ENCODE data around the gene ICE2.

The ICE2 gene

GRCh38 chr15:60476713-60477112, 2.2 kb downstream of the ICE2 start:
- no peaks in the 10 kb centered on the region for H3K9me3 ChIP-seq (ENCODE audit: control insufficient read depth in 1 of 2, low read length in 2 of 2)
- H3K27ac ChIP-seq (ENCODE audit: low read depth, low read length) = no peak overlapping the region
- peaks cover 3 to 23% of the 10 kb centered on the region in 2 donors for H3K36me3 ChIP-seq (ENCODE audit: control insufficient read depth in 1 of 2, insufficient read depth in 2 of 2, low read length in 2 of 2)
- H3K9ac ChIP-seq (ENCODE audit: low read depth in 1 of 2, low read length in 2 of 2) = no peak overlapping the region
- peaks cover 25 to 33% of the 10 kb centered on the region in 2 donors for H3K4me1 ChIP-seq (ENCODE audit: control insufficient read depth in 1 of 2, insufficient read depth in 2 of 2, low read length in 2 of 2)
- H3K4me3 ChIP-seq (ENCODE audit: low read depth in 1 of 2, low read length in 2 of 2) = no peak overlapping the region
- H3K27me3 ChIP-seq (ENCODE audit: control insufficient read depth in 1 of 2, insufficient read depth in 2 of 2, low read length in 2 of 2) = no peaks in the 10 kb centered on the region

GRCh38 chr15:60473135-60473534, 5.8 kb downstream of the ICE2 start:
- Histone ChIP-seq H3K27ac (ENCODE audit: low read depth, low read length) (no peak overlapping the region), H3K27me3 (ENCODE audit: control insufficient read depth in 1 of 2, insufficient read depth in 2 of 2, low read length in 2 of 2) (no peaks in the 10 kb centered on the region), H3K4me3 (ENCODE audit: low read depth in 1 of 2, low read length in 2 of 2) (no peak overlapping the region), H3K4me1 (ENCODE audit: control insufficient read depth in 1 of 2, insufficient read depth in 2 of 2, low read length in 2 of 2) (peaks cover 15 to 24% of the 10 kb centered on the region in 2 donors), H3K36me3 (ENCODE audit: control insufficient read depth in 1 of 2, insufficient read depth in 2 of 2, low read length in 2 of 2) (peaks cover 3 to 31% of the 10 kb centered on the region in 2 donors), H3K9me3 (ENCODE audit: control insufficient read depth in 1 of 2, low read length in 2 of 2) (no peaks in the 10 kb centered on the region), H3K9ac (ENCODE audit: low read depth in 1 of 2, low read length in 2 of 2) (no peak overlapping the region)

- peaks cover 3 to 44% of the 10 kb centered on the region in 2 donors for H3K36me3 ChIP-seq (ENCODE audit: control insufficient read depth in 1 of 2, insufficient read depth in 2 of 2, low read length in 2 of 2)
Measured at GRCh38 chr15:60471314-60471713, 7.6 kb downstream of the ICE2 start.

GRCh38 chr15:60469893-60470641, 8.9 kb downstream of the ICE2 start:
- Histone ChIP-seq H3K27me3 (ENCODE audit: control insufficient read depth in 1 of 2, insufficient read depth in 2 of 2, low read length in 2 of 2) (no peaks in the 10 kb centered on the region), H3K9ac (ENCODE audit: low read depth in 1 of 2, low read length in 2 of 2) (no peak overlapping the region), H3K27ac (ENCODE audit: low read depth, low read length) (no peak overlapping the region), H3K4me3 (ENCODE audit: low read depth in 1 of 2, low read length in 2 of 2) (no peak overlapping the region), H3K4me1 (ENCODE audit: control insufficient read depth in 1 of 2, insufficient read depth in 2 of 2, low read length in 2 of 2) (peaks cover 0 to 6% of the 10 kb centered on the region in 2 donors), H3K9me3 (ENCODE audit: control insufficient read depth in 1 of 2, low read length in 2 of 2) (no peaks in the 10 kb centered on the region), H3K36me3 (ENCODE audit: control insufficient read depth in 1 of 2, insufficient read depth in 2 of 2, low read length in 2 of 2) (peaks cover 3 to 49% of the 10 kb centered on the region in 2 donors)

More at GRCh38 chr15:60471314-60471713, 7.6 kb downstream of the ICE2 start:
- Histone ChIP-seq H3K27me3 (ENCODE audit: control insufficient read depth in 1 of 2, insufficient read depth in 2 of 2, low read length in 2 of 2) (no peaks in the 10 kb centered on the region), H3K9ac (ENCODE audit: low read depth in 1 of 2, low read length in 2 of 2) (no peak overlapping the region), H3K4me1 (ENCODE audit: control insufficient read depth in 1 of 2, insufficient read depth in 2 of 2, low read length in 2 of 2) (peaks cover under 1 to 6% of the 10 kb centered on the region in 2 donors), H3K27ac (ENCODE audit: low read depth, low read length) (no peak overlapping the region), H3K9me3 (ENCODE audit: control insufficient read depth in 1 of 2, low read length in 2 of 2) (no peaks in the 10 kb centered on the region), H3K4me3 (ENCODE audit: low read depth in 1 of 2, low read length in 2 of 2) (no peak overlapping the region)

GRCh38 chr15:60464836-60465630, 13.9 kb downstream of the ICE2 start:
- Histone ChIP-seq H3K36me3 (ENCODE audit: control insufficient read depth in 1 of 2, insufficient read depth in 2 of 2, low read length in 2 of 2) (peaks cover 6 to 39% of the 10 kb centered on the region in 2 donors), H3K4me1 (ENCODE audit: control insufficient read depth in 1 of 2, insufficient read depth in 2 of 2, low read length in 2 of 2) (peaks cover 0 to 2% of the 10 kb centered on the region in 2 donors), H3K4me3 (ENCODE audit: low read depth in 1 of 2, low read length in 2 of 2) (no peak overlapping the region), H3K27me3 (ENCODE audit: control insufficient read depth in 1 of 2, insufficient read depth in 2 of 2, low read length in 2 of 2) (no peaks in the 10 kb centered on the region), H3K27ac (ENCODE audit: low read depth, low read length) (no peak overlapping the region), H3K9me3 (ENCODE audit: control insufficient read depth in 1 of 2, low read length in 2 of 2) (no peaks in the 10 kb centered on the region), H3K9ac (ENCODE audit: low read depth in 1 of 2, low read length in 2 of 2) (no peak overlapping the region)

GRCh38 chr15:60462027-60462426, 16.9 kb downstream of the ICE2 start:
- Histone ChIP-seq H3K9ac (ENCODE audit: low read depth in 1 of 2, low read length in 2 of 2) (no peak overlapping the region), H3K36me3 (ENCODE audit: control insufficient read depth in 1 of 2, insufficient read depth in 2 of 2, low read length in 2 of 2) (peaks cover 6 to 23% of the 10 kb centered on the region in 2 donors), H3K27me3 (ENCODE audit: control insufficient read depth in 1 of 2, insufficient read depth in 2 of 2, low read length in 2 of 2) (no peaks in the 10 kb centered on the region), H3K9me3 (ENCODE audit: control insufficient read depth in 1 of 2, low read length in 2 of 2) (no peaks in the 10 kb centered on the region), H3K27ac (ENCODE audit: low read depth, low read length) (no peak overlapping the region), H3K4me3 (ENCODE audit: low read depth in 1 of 2, low read length in 2 of 2) (no peak overlapping the region), H3K4me1 (ENCODE audit: control insufficient read depth in 1 of 2, insufficient read depth in 2 of 2, low read length in 2 of 2) (no peaks in the 10 kb centered on the region)

- no peaks in the 10 kb centered on the region for H3K4me1 ChIP-seq (ENCODE audit: control insufficient read depth in 1 of 2, insufficient read depth in 2 of 2, low read length in 2 of 2)
- H3K27me3 ChIP-seq (ENCODE audit: control insufficient read depth in 1 of 2, insufficient read depth in 2 of 2, low read length in 2 of 2) = no peaks in the 10 kb centered on the region
- H3K9me3 ChIP-seq (ENCODE audit: control insufficient read depth in 1 of 2, low read length in 2 of 2) = no peaks in the 10 kb centered on the region
- no peak overlapping the region for H3K4me3 ChIP-seq (ENCODE audit: low read depth in 1 of 2, low read length in 2 of 2)
- no peak overlapping the region for H3K9ac ChIP-seq (ENCODE audit: low read depth in 1 of 2, low read length in 2 of 2)
- peaks cover 6 to 17% of the 10 kb centered on the region in 2 donors for H3K36me3 ChIP-seq (ENCODE audit: control insufficient read depth in 1 of 2, insufficient read depth in 2 of 2, low read length in 2 of 2)
- no peak overlapping the region for H3K27ac ChIP-seq (ENCODE audit: low read depth, low read length)
Measured at GRCh38 chr15:60460931-60461330, 18.0 kb downstream of the ICE2 start.

- H3K9me3 ChIP-seq (ENCODE audit: control insufficient read depth in 1 of 2, low read length in 2 of 2) = no peaks in the 10 kb centered on the region
- peaks cover 6 to 19% of the 10 kb centered on the region in 2 donors for H3K36me3 ChIP-seq (ENCODE audit: control insufficient read depth in 1 of 2, insufficient read depth in 2 of 2, low read length in 2 of 2)
- H3K27ac ChIP-seq (ENCODE audit: low read depth, low read length) = no peak overlapping the region
- no peak overlapping the region for H3K9ac ChIP-seq (ENCODE audit: low read depth in 1 of 2, low read length in 2 of 2)
- H3K27me3 ChIP-seq (ENCODE audit: control insufficient read depth in 1 of 2, insufficient read depth in 2 of 2, low read length in 2 of 2) = no peaks in the 10 kb centered on the region
- no peak overlapping the region for H3K4me3 ChIP-seq (ENCODE audit: low read depth in 1 of 2, low read length in 2 of 2)
- H3K4me1 ChIP-seq (ENCODE audit: control insufficient read depth in 1 of 2, insufficient read depth in 2 of 2, low read length in 2 of 2) = no peaks in the 10 kb centered on the region
Measured at GRCh38 chr15:60458721-60459120, 20.2 kb downstream of the ICE2 start.

GRCh38 chr15:60457985-60458384, 21.0 kb downstream of the ICE2 start:
- peaks cover 10 to 22% of the 10 kb centered on the region in 2 donors for H3K36me3 ChIP-seq (ENCODE audit: control insufficient read depth in 1 of 2, insufficient read depth in 2 of 2, low read length in 2 of 2)
- H3K27me3 ChIP-seq (ENCODE audit: control insufficient read depth in 1 of 2, insufficient read depth in 2 of 2, low read length in 2 of 2) = no peaks in the 10 kb centered on the region
- no peaks in the 10 kb centered on the region for H3K4me1 ChIP-seq (ENCODE audit: control insufficient read depth in 1 of 2, insufficient read depth in 2 of 2, low read length in 2 of 2)
- no peak overlapping the region for H3K9ac ChIP-seq (ENCODE audit: low read depth in 1 of 2, low read length in 2 of 2)
- H3K4me3 ChIP-seq (ENCODE audit: low read depth in 1 of 2, low read length in 2 of 2) = no peak overlapping the region
- H3K27ac ChIP-seq (ENCODE audit: low read depth, low read length) = no peak overlapping the region
- H3K9me3 ChIP-seq (ENCODE audit: control insufficient read depth in 1 of 2, low read length in 2 of 2) = no peaks in the 10 kb centered on the region

GRCh38 chr15:60454824-60455223, 24.1 kb downstream of the ICE2 start:
- no peak overlapping the region for H3K9ac ChIP-seq (ENCODE audit: low read depth in 1 of 2, low read length in 2 of 2)
- no peak overlapping the region for H3K4me3 ChIP-seq (ENCODE audit: low read depth in 1 of 2, low read length in 2 of 2)
- no peaks in the 10 kb centered on the region for H3K4me1 ChIP-seq (ENCODE audit: control insufficient read depth in 1 of 2, insufficient read depth in 2 of 2, low read length in 2 of 2)
- no peak overlapping the region for H3K27ac ChIP-seq (ENCODE audit: low read depth, low read length)
- H3K9me3 ChIP-seq (ENCODE audit: control insufficient read depth in 1 of 2, low read length in 2 of 2) = no peaks in the 10 kb centered on the region
- H3K36me3 ChIP-seq (ENCODE audit: control insufficient read depth in 1 of 2, insufficient read depth in 2 of 2, low read length in 2 of 2) = peaks cover 4 to 27% of the 10 kb centered on the region in 2 donors
- no peaks in the 10 kb centered on the region for H3K27me3 ChIP-seq (ENCODE audit: control insufficient read depth in 1 of 2, insufficient read depth in 2 of 2, low read length in 2 of 2)
